ENCODE results near the gene NSD1. TPM values are rescaled to one million over a fixed set of nuclear protein-coding genes. Genes with fewer than 3 reads are reported as not detected.
A peak's percentile ranks its signal among the peaks of the same experiment; 100 is the strongest.

The NSD1 gene
- total RNA-seq, 4 donors from 2014 or later, result 24.0 to 39.5 (median 32.2) TPM

- Histone ChIP-seq H3K4me1 (no peaks in the 10 kb centered on the region), H3K27ac (peak overlapping the region in 1 of 4 donors; percentile 49), H3K36me3 (peaks cover 7 to 98% (median 30%) of the 10 kb centered on the region in 3 donors), H3K9me3 (no peaks in the 10 kb centered on the region), H3K4me3 (no peak overlapping the region), H3K27me3 (no peaks in the 10 kb centered on the region)
- DNase-seq, result no peak
- TF ChIP-seq POLR2A (IDR thresholded peaks at IDR 0.05) (no peak), CTCF (IDR thresholded peaks at IDR 0.05) (no peak)
- intact Hi-C loops (cut with DNase I), result no loop called here
- WGBS, 2 donors, result 65 to 84% methylated on average over 4 of the region's 4 CpGs
Measured at GRCh38 chr5:177209610-177210009, 76.0 kb downstream of the NSD1 start.

- 59 to 63% methylated on average over 3 of the region's 3 CpGs for WGBS, 2 donors
- Histone ChIP-seq H3K4me1 (no peaks in the 10 kb centered on the region), H3K27me3 (no peaks in the 10 kb centered on the region), H3K9me3 (no peaks in the 10 kb centered on the region), H3K27ac (no peak overlapping the region), H3K36me3 (peaks cover 7 to 83% (median 25%) of the 10 kb centered on the region in 3 donors), H3K4me3 (no peak overlapping the region)
- intact Hi-C loops (cut with DNase I), result no loop called here
- no peak for DNase-seq
- TF ChIP-seq CTCF (IDR thresholded peaks at IDR 0.05), result no peak
Measured at GRCh38 chr5:177212242-177212641, 78.7 kb downstream of the NSD1 start.

GRCh38 chr5:177220576-177220975 lies 87.0 kb downstream of the NSD1 start:
- Histone ChIP-seq H3K27me3 (no peaks in the 10 kb centered on the region), H3K36me3 (peaks cover 0 to 30% (median 0%) of the 10 kb centered on the region in 3 donors), H3K9me3 (no peaks in the 10 kb centered on the region), H3K27ac (no peak overlapping the region), H3K4me1 (peaks cover 0 to 36% (median 7%) of the 10 kb centered on the region in 3 donors), H3K4me3 (no peak overlapping the region)
- 47 to 72% methylated on average over 7 to 8 of the region's 8 CpGs for WGBS, 2 donors
- no peak for DNase-seq
- intact Hi-C loops (cut with DNase I), result no loop called here
- TF ChIP-seq CTCF (IDR thresholded peaks at IDR 0.05), result no peak
- TF ChIP-seq POLR2A (IDR thresholded peaks at IDR 0.05), result no peak

- Histone ChIP-seq H3K4me1 (peaks cover 0 to 36% (median 7%) of the 10 kb centered on the region in 3 donors), H3K27me3 (no peaks in the 10 kb centered on the region), H3K4me3 (no peak overlapping the region), H3K27ac (no peak overlapping the region), H3K36me3 (peaks cover 0 to 29% (median 0%) of the 10 kb centered on the region in 3 donors), H3K9me3 (no peaks in the 10 kb centered on the region)
- DNase-seq, result no peak
- WGBS, 2 donors, result 89 to 91% methylated on average over 4 of the region's 4 CpGs
- intact Hi-C loops (cut with DNase I), result no loop called here
- no peak for TF ChIP-seq CTCF (IDR thresholded peaks at IDR 0.05)
- no peak for TF ChIP-seq POLR2A (IDR thresholded peaks at IDR 0.05)
Measured at GRCh38 chr5:177222269-177222668, 88.7 kb downstream of the NSD1 start.

- intact Hi-C loops (cut with DNase I), result no loop called here
- no peak for TF ChIP-seq POLR2A (IDR thresholded peaks at IDR 0.05)
- TF ChIP-seq CTCF (IDR thresholded peaks at IDR 0.05), result no peak
- Histone ChIP-seq H3K27ac (no peak overlapping the region), H3K4me1 (peaks cover 0 to 18% (median 2%) of the 10 kb centered on the region in 3 donors), H3K27me3 (no peaks in the 10 kb centered on the region), H3K9me3 (no peaks in the 10 kb centered on the region), H3K36me3 (peaks cover 0 to 34% (median 0%) of the 10 kb centered on the region in 3 donors), H3K4me3 (no peak overlapping the region)
- 88 to 96% methylated on average over 4 of the region's 4 CpGs for WGBS, 2 donors
- DNase-seq, result no peak
Measured at GRCh38 chr5:177225798-177226197, 92.2 kb downstream of the NSD1 start.

Data from esophagus squamous epithelium (tissue), 5 donors.